GM10266 (cell line): ENCODE data around the gene CEP83.
"Not testable (repeated sequence)": the region's sequence is repeated elsewhere in the genome, so short reads cannot be mapped to it uniquely, and the experiment has no call there.

ENCODE experiments used
- DNase-seq: peaks from one replicate; pipeline ENCODE4 v3.0.0; 2012; ENCODE audit errors: extremely low spot score
- TF ChIP-seq, protein P1 (sequence below): IDR thresholded peaks from 2 replicates; pipeline ENCODE4 v1.5.1; 2012; ENCODE audit warnings: mild to moderate bottlenecking, low read depth; ENCODE audit not compliant: control insufficient read depth, insufficient read depth; ENCODE audit errors: missing control alignments

CEP83 gene

GRCh38 chr12:94433744-94434143 lies 25.9 kb downstream of the CEP83 start:
- TF ChIP-seq, protein P1, sequence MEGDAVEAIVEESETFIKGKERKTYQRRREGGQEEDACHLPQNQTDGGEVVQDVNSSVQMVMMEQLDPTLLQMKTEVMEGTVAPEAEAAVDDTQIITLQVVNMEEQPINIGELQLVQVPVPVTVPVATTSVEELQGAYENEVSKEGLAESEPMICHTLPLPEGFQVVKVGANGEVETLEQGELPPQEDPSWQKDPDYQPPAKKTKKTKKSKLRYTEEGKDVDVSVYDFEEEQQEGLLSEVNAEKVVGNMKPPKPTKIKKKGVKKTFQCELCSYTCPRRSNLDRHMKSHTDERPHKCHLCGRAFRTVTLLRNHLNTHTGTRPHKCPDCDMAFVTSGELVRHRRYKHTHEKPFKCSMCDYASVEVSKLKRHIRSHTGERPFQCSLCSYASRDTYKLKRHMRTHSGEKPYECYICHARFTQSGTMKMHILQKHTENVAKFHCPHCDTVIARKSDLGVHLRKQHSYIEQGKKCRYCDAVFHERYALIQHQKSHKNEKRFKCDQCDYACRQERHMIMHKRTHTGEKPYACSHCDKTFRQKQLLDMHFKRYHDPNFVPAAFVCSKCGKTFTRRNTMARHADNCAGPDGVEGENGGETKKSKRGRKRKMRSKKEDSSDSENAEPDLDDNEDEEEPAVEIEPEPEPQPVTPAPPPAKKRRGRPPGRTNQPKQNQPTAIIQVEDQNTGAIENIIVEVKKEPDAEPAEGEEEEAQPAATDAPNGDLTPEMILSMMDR: no peak
- no peak for DNase-seq

DNA sequence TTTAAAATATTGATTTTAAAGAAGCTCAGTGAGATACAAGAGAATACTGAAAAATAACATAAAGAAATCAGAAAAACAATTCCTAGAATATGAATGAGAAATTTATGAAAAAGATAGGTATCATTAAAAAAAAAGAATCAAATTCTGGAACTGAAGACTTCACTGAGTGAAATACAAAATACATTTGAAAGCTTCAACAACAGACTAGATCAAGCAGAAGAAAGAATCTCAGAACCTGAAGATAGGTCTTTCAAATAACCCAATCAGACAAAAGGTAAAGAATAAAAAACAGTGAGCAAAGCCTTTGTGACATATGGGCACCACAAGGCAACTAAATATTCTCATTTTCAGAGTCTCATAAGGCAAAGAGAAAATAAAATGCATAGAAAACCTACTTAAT lies 29.4 kb downstream of the CEP83 start:
- TF ChIP-seq, protein P1: no peak
- no peak for DNase-seq

DNA sequence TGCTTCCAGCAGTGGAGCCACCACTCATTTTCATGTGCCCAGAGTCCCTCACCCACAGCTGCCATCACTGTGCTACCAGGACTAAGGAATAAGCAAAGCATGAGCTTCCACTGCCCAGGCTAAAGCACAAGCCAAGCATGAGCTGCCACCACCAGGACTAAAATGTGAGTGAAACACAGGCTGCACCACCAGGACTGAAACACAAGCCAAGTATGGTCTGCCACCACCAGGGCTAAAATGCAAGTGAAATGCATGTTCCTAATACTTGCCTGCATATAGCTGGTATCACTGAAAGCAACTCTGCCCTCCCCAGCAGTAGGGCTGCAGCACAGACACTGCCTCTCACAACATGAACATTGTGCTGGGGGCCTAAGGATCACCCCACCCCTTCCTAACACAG lies 30.0 kb downstream of the CEP83 start:
- TF ChIP-seq, protein P1: no peak
- DNase-seq: no peak

DNA sequence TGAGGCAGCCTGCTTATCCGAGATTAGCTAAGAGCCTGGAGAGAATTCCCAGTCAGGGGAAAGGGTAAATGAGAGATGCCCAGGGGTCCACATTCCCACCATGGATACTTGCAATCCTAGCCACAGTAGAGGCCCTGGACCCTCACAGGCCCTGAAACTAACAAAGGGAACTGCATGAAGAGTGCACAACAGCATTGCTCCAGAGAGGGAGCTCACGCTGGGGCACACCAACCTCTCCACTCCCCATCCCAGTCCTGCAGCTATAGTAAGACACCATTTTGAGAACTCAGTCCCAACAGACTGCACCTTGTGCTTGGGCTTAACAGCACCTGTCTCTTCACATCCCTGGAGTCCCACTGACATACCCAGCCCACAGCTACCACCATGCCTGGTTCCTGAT lies 30.5 kb downstream of the CEP83 start:
- TF ChIP-seq, protein P1: no peak
- no peak for DNase-seq

- TF ChIP-seq, protein P1: no peak
- no peak for DNase-seq
Measured at GRCh38 chr12:94427501-94428381, 31.9 kb downstream of the CEP83 start.

DNA sequence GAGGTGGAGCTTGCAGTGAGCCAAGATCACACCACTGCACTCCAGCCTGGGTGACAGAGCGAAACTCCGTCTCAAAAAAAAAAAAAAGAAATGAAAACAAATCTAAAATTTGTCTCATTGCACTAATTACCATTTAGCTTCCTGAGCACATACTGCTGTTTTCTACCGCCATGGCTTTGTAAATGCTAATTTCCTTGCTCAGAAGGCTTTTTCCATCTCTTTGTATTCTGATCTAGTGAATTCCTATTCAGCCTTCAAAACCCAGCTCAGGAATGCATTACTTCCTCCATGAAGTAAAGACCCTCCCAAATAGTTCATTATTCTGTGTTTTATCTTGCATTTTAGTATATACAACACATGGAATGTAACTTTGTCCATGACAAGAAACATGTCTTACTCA lies 33.6 kb downstream of the CEP83 start:
- TF ChIP-seq, protein P1: no peak

DNA sequence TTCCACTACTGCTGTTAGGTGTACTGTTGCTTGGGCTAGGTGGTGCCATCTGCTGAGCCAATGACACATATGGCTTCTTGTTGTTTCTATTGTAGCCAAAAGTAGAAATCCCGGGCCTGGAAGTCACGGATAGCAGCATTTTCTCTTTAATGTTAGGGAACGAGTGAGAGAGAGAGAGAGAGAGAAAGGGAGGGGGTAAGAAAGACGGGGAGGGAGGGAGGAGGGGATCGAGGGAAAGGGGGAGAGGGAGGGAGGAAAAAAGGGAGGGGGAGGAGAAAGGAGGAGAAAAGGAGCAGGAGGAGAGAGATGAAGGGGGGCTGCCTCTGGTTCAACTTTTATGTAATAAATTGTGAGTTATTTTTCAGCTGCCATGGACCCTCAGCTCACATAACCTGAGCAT lies 34.8 kb downstream of the CEP83 start:
- not testable (repeated sequence) for DNase-seq

More for the DNA sequence above, 33.6 kb downstream of the CEP83 start:
- DNase-seq: no peak
